NB4 (cell line): ENCODE results near the gene PEAK3.

Experiments
- DNase-seq: peaks from one replicate; pipeline ENCODE4 v3.0.0; 2010; ENCODE audit warnings: low read depth
- H3K4me3 ChIP-seq: one replicate; pipeline ENCODE4 v1.5.1; 2011; ENCODE audit warnings: mild to moderate bottlenecking, low read depth, low read length, moderate library complexity
- CTCF ChIP-seq: IDR thresholded peaks from one replicate; pipeline ENCODE4 v1.5.1; 2012; ENCODE audit warnings: low read depth, low read length
- MAX ChIP-seq: IDR thresholded peaks from 2 replicates; pipeline ENCODE4 v1.6.1; 2011; ENCODE audit warnings: low read depth, low read length
- MYC ChIP-seq: IDR thresholded peaks from 2 replicates; pipeline ENCODE4 v1.6.1; 2011; ENCODE audit warnings: low read depth, low read length
- POLR2A ChIP-seq: IDR thresholded peaks from 2 replicates; pipeline ENCODE4 v1.6.1; 2011; ENCODE audit warnings: mild to moderate bottlenecking; ENCODE audit not compliant: insufficient read length; ENCODE audit errors: extremely low read depth

PEAK3 gene

GRCh38 chr19:2230807-2231533 lies 51.0 kb downstream of the PEAK3 start:
- H3K4me3 ChIP-seq = no peak overlapping the region
- TF ChIP-seq POLR2A (no peak), CTCF (no peak), MAX (no peak), MYC (no peak)
- no peak for DNase-seq

GRCh38 chr19:2230033-2230531 lies 51.9 kb downstream of the PEAK3 start:
- H3K4me3 ChIP-seq = no peak overlapping the region
- no peak for DNase-seq
- TF ChIP-seq MAX (no peak), POLR2A (no peak), CTCF (no peak), MYC (no peak)

- no peak for TF ChIP-seq MYC
- TF ChIP-seq POLR2A = no peak
- no peak for TF ChIP-seq CTCF
- no peak for TF ChIP-seq MAX
- no peak for DNase-seq
- no peak overlapping the region for H3K4me3 ChIP-seq
Measured at GRCh38 chr19:2229103-2230032, 52.6 kb downstream of the PEAK3 start.

GRCh38 chr19:2228157-2229030 lies 53.6 kb downstream of the PEAK3 start:
- TF ChIP-seq CTCF (no peak), MAX (no peak), MYC (no peak), POLR2A (no peak)
- H3K4me3 ChIP-seq = no peak overlapping the region
- DNase-seq = no peak
